ENCODE data around the gene BTBD9.

The BTBD9 gene

DNA sequence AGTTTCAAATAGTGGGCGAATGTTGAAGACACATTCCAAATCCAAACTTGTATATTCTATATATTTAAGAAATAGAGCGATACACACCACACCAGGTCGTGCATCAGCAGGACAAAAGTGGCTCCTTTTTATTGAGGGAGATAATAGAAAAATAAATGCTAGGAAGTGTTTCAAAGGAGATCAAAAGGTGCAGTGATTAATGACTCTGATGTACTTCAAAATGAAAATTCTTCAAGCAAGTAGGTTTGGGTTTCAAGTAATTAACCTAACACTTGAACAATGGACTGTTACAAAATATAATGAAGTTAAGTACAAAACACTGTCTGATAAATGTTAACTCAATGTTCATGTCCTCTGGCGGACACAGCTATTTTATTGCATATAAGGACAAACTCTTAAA is 185.9 kb downstream of the BTBD9 start:
- no peak overlapping the region for H3K4me3 ChIP-seq (ENCODE audit: low read length)
- DNase-seq (ENCODE audit: low read depth), result no peak
- TF ChIP-seq, protein P1, sequence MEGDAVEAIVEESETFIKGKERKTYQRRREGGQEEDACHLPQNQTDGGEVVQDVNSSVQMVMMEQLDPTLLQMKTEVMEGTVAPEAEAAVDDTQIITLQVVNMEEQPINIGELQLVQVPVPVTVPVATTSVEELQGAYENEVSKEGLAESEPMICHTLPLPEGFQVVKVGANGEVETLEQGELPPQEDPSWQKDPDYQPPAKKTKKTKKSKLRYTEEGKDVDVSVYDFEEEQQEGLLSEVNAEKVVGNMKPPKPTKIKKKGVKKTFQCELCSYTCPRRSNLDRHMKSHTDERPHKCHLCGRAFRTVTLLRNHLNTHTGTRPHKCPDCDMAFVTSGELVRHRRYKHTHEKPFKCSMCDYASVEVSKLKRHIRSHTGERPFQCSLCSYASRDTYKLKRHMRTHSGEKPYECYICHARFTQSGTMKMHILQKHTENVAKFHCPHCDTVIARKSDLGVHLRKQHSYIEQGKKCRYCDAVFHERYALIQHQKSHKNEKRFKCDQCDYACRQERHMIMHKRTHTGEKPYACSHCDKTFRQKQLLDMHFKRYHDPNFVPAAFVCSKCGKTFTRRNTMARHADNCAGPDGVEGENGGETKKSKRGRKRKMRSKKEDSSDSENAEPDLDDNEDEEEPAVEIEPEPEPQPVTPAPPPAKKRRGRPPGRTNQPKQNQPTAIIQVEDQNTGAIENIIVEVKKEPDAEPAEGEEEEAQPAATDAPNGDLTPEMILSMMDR (IDR thresholded peaks at IDR 0.05; ENCODE audit: insufficient read depth, low read depth, low read length, missing control alignments), result no peak

DNA sequence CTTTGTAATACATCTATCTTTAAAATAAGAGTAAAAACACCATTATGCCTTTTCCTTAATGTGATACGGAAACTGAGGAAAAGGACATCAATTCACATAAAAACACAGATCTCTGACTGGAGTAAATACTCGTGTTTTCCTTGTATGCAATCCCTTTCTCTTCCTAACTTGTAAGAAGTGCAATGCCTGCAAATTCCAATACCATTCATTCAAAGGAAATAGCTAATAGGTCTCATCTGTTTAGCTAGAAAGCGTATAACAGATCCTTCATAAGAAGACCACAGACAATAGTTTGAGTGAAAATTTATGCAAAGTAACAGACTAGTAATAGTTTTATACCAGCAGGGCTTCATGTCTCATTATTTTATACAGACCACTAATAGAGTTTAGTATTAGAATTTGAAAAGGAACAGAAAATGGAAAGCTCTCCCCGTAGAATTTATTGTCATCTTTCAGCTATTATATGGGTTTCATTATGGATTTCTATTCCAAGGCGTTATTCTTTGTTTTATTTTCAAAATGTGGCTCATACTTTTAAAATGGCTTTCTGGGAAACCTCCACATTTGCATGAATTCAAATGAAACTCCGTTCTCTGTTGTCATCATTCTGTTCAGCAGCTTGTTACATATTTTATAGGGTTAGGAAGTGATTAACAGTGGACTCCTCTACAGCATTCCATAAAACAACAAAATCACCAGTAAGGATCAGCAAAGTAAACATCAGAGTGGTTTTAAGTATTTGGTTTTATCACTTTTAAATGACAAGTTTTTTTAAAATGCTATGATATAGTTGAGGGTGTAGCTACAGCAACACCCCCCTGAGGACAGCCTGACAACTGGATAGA is 186.7 kb downstream of the BTBD9 start:
- TF ChIP-seq, protein P1 (IDR thresholded peaks at IDR 0.05; ENCODE audit: insufficient read depth, low read depth, low read length, missing control alignments), result no peak
- no peak overlapping the region for H3K4me3 ChIP-seq (ENCODE audit: low read length)
- DNase-seq (ENCODE audit: low read depth), result no peak

DNA sequence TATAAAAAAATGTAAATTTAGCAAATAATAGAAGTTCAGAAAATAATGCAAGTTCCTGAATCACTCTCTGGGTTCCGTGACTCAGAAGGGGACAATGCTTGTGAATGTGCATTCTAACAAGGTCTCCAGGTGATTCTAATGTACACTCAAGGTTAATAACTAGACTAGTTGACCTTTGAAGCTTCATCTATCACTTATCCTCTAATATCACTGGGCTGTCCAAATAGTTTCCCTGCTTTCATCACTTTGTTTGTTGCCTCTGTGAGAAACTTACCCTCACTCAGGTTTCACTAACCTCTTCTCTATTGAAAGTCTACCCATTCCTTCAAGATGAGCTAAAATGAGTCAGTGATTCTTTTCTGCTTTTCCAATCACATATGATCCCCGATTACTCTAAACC is 189.0 kb downstream of the BTBD9 start:
- no peak overlapping the region for H3K4me3 ChIP-seq (ENCODE audit: low read length)
- TF ChIP-seq, protein P1 (IDR thresholded peaks at IDR 0.05; ENCODE audit: insufficient read depth, low read depth, low read length, missing control alignments), result no peak
- no peak for DNase-seq (ENCODE audit: low read depth)

DNA sequence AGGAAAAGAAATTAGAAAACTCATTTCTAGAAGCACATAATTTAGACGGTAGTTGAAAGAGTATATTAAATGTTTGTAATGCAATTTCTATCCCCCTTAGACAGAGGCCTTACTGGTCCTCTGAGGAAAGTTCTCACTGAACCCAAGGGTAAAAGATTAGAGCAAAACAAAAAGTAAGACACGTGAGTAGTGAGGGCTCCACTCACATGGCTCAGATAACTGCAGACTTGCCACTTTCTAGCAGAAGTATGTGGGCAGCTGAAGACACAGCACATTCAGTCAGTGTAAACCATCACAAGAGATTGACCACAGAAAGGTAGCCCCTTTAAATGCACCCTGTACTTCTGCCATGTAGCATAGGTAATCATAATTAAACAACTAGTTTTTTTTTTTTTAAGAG is 193.8 kb downstream of the BTBD9 start:
- TF ChIP-seq, protein P1 (IDR thresholded peaks at IDR 0.05; ENCODE audit: insufficient read depth, low read depth, low read length, missing control alignments), result no peak
- no peak overlapping the region for H3K4me3 ChIP-seq (ENCODE audit: low read length)
- DNase-seq (ENCODE audit: low read depth), result no peak

DNA sequence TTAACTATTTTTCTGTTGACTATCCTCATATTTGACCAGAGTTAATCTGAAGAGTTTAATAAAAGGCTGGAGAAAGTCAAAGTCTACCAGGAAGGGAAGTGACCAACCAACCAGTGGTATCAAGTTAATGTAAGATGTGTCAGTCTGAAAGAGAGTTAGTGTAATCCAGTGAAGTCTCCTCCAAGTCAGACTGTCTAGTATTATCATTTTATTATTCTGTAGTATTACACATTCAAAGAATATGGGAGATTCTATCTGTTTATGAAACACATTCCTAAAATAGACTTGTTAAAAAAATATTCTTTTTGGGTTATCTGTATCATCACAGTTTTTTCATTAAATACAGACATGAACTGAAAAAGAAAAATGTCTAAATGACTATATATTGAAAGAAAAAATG is 194.4 kb downstream of the BTBD9 start:
- no peak overlapping the region for H3K4me3 ChIP-seq (ENCODE audit: low read length)
- TF ChIP-seq, protein P1 (IDR thresholded peaks at IDR 0.05; ENCODE audit: insufficient read depth, low read depth, low read length, missing control alignments), result no peak
- no peak for DNase-seq (ENCODE audit: low read depth)

DNA sequence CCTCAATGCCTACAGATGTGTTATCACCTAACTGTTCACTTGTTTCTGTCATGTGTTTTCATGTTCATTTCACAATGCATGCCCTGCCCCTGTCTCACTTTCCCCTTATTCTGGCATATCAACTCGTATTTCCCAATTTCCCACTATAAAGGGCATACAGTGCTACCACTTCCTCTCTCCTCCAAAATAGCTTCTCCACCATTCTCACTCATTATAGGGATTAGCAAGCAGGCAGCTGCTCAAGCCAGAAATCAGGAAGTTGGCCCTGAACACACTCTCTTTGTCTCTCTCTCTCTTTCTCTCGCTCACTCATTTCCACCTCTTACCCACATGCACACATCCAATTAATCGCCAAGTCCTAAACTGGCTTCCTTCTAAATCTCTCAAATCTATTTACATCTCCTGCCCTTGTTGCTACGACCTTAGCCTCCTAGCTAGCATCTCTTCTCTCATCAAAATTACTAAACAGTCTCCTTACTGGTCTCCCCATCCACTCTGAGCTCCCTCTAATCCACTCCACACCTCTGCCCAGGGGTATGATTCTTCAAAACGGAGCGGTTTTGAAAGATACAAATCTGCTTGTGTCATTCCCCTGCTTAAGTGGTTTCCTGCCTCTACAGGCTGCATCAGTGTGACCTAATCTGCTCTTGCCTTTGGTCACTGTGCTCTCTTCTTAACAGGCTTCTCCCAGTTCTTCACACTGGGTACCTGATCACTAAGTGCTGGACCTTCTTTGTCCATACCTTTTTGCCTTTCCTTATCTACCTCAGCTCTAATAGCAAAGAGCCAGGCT is 196.2 kb downstream of the BTBD9 start:
- peak; percentile 4 for DNase-seq (ENCODE audit: low read depth)
- no peak overlapping the region for H3K4me3 ChIP-seq (ENCODE audit: low read length)
- TF ChIP-seq, protein P1 (IDR thresholded peaks at IDR 0.05; ENCODE audit: insufficient read depth, low read depth, low read length, missing control alignments), result no peak
